Gastrocnemius medialis (tissue), 4 donors: ENCODE measurements around the gene AK8. TPM values are rescaled to one million over a fixed set of nuclear protein-coding genes. Genes with fewer than 3 reads are reported as not detected.
"Not testable (repeated sequence)": the region's sequence is repeated elsewhere in the genome, so short reads cannot be mapped to it uniquely, and the experiment has no call there.

Experiments
- ATAC-seq, 2 donors: fragments of 150-250 bp; one replicate each; pipeline ENCODE4 v1.9.1; 2016
- DNase-seq, 2 donors: peaks; one replicate each; pipeline ENCODE4 v3.0.0-alpha.2; 2019
- H3K27ac ChIP-seq, 4 donors: fragments of 200-600 bp; sonication (generic); 1 replicate in 1 of 4; 2 replicates in 3 of 4; pipeline ENCODE4 v1.5.1; 2016 to 2018; ENCODE audit warnings: mild to moderate bottlenecking in 2 of 4, moderate library complexity in 1 of 4
- H3K27me3 ChIP-seq, 3 donors: fragments of 200-600 bp; sonication (generic) in 2 of 3; 1 replicate in 1 of 3; 2 replicates in 2 of 3; pipeline versions ENCODE4 v1.5.1 to v1.6.0; 2016 to 2019; ENCODE audit warnings: mild to moderate bottlenecking in 1 of 3, moderate library complexity in 1 of 3
- H3K36me3 ChIP-seq, 2 donors: fragments of 200-600 bp; sonication (generic) in 1 of 2; one replicate each; pipeline ENCODE4 v1.5.1; 2017 to 2018
- H3K4me1 ChIP-seq, 2 donors: fragments of 200-600 bp; sonication (generic) in 1 of 2; one replicate each; pipeline ENCODE4 v1.5.1; 2016 to 2017; ENCODE audit warnings: mild to moderate bottlenecking in 2 of 2
- H3K4me3 ChIP-seq, 4 donors: fragments of 200-600 bp; sonication (generic) in 3 of 4; 1 replicate in 1 of 4; 2 replicates in 3 of 4; pipeline ENCODE4 v1.5.1; 2016 to 2019; ENCODE audit warnings: mild to moderate bottlenecking in 2 of 4
- H3K9me3 ChIP-seq, 3 donors: fragments of 200-600 bp; sonication (generic) in 2 of 3; 1 replicate in 1 of 3; 2 replicates in 2 of 3; pipeline ENCODE4 v1.5.1; 2016 to 2019
- CTCF ChIP-seq, 5 experiments: fragments of 450-650 bp in 3 of 5; fragments of 200-600 bp in 2 of 5; sonication (generic) in 2 of 5; IDR thresholded peaks in 4 of 5; conservative IDR thresholded peaks in 1 of 5; 1 replicate in 4 of 5; 2 replicates in 1 of 5; pipeline ENCODE4 v1.5.1; 2016 to 2019; ENCODE audit warnings: antibody characterized with exemption in 5 of 5, mild to moderate bottlenecking in 3 of 5, moderate library complexity in 3 of 5
- POLR2A ChIP-seq, 2 donors: fragments of 450-650 bp; IDR thresholded peaks; one replicate each; pipeline ENCODE4 v1.6.1; 2017; ENCODE audit warnings: antibody characterized with exemption in 2 of 2, mild to moderate bottlenecking in 2 of 2, moderate library complexity in 2 of 2
- in situ Hi-C, 4 donors: fragments of 200-750 bp; cut with MboI; loops; one replicate each; pipeline versions ENCODE4 v1.15.0 to v1.8.0; 2017; ENCODE audit warnings: low sequenced_read_pairs in 4 of 4
- intact Hi-C: fragments of 100-400 bp; cut with DNase I; formaldehyde crosslinking; loops from one replicate; pipeline ENCODE4 v1.15.1; 2023; ENCODE audit warnings: low total_unique reads
- total RNA-seq, 4 donors: library from RNA; depleted of rRNA; stranded (reverse); fragments of >200 nt; gene quantifications; one replicate each; pipeline versions ENCODE4 v1.1.0 to v1.2.3, GENCODE V29; 2016

Gene AK8
- total RNA-seq, 4 donors from 2014 or later = not detected

GRCh38 chr9:132711846-132712245 is 166.2 kb downstream of the AK8 start:
- Histone ChIP-seq H3K36me3 (no peaks in the 10 kb centered on the region), H3K4me1 (no peaks in the 10 kb centered on the region), H3K9me3 (no peaks in the 10 kb centered on the region), H3K4me3 (no peak overlapping the region), H3K27me3 (peaks cover 0 to 4% (median 1%) of the 10 kb centered on the region in 3 donors), H3K27ac (no peak overlapping the region)
- TF ChIP-seq POLR2A (IDR thresholded peaks at IDR 0.05) (no peak), CTCF (IDR thresholded peaks at IDR 0.05 in 4 of 5, conservative IDR thresholded peaks at IDR 0.05 in 1 of 5) (no peak)
- intact Hi-C loops (no loop called here), in situ Hi-C loops (no loop called here)
- no peak for DNase-seq
- no peak for ATAC-seq

GRCh38 chr9:132711152-132711551 is 166.9 kb downstream of the AK8 start:
- ATAC-seq, in situ Hi-C loops: not testable (repeated sequence)

GRCh38 chr9:132710333-132710732 is 167.8 kb downstream of the AK8 start:
- Histone ChIP-seq H3K27ac (no peak overlapping the region), H3K4me1 (no peaks in the 10 kb centered on the region), H3K36me3 (no peaks in the 10 kb centered on the region), H3K4me3 (no peak overlapping the region), H3K9me3 (no peaks in the 10 kb centered on the region), H3K27me3 (peaks cover 0 to 3% (median 0%) of the 10 kb centered on the region in 3 donors)
- no peak for ATAC-seq
- DNase-seq = no peak
- intact Hi-C loops = no loop called here
- in situ Hi-C loops = no loop called here
- TF ChIP-seq CTCF (IDR thresholded peaks at IDR 0.05 in 4 of 5, conservative IDR thresholded peaks at IDR 0.05 in 1 of 5) (no peak), POLR2A (IDR thresholded peaks at IDR 0.05) (no peak)

More at GRCh38 chr9:132711152-132711551, 166.9 kb downstream of the AK8 start:
- intact Hi-C loops, H3K36me3 ChIP-seq, H3K4me1 ChIP-seq, H3K27ac ChIP-seq, H3K27me3 ChIP-seq, DNase-seq, H3K9me3 ChIP-seq, H3K4me3 ChIP-seq: not testable (repeated sequence)

GRCh38 chr9:132708769-132709430 is 169.2 kb downstream of the AK8 start:
- Histone ChIP-seq H3K4me1 (no peaks in the 10 kb centered on the region), H3K36me3 (no peaks in the 10 kb centered on the region), H3K27me3 (peaks cover 0 to 3% (median 0%) of the 10 kb centered on the region in 3 donors), H3K9me3 (no peaks in the 10 kb centered on the region), H3K27ac (no peak overlapping the region), H3K4me3 (no peak overlapping the region)
- ATAC-seq = no peak
- intact Hi-C loops = no loop called here
- TF ChIP-seq CTCF (IDR thresholded peaks at IDR 0.05 in 4 of 5, conservative IDR thresholded peaks at IDR 0.05 in 1 of 5) = no peak
- TF ChIP-seq POLR2A (IDR thresholded peaks at IDR 0.05) = no peak
- in situ Hi-C loops = no loop called here
- DNase-seq = no peak

- H3K4me1 ChIP-seq = no peaks in the 10 kb centered on the region
- H3K27me3 ChIP-seq = peaks cover 0 to 3% (median 0%) of the 10 kb centered on the region in 3 donors
- DNase-seq (no peak), ATAC-seq (no peak)
- no peak for TF ChIP-seq POLR2A (IDR thresholded peaks at IDR 0.05)
- TF ChIP-seq CTCF (IDR thresholded peaks at IDR 0.05 in 4 of 5, conservative IDR thresholded peaks at IDR 0.05 in 1 of 5) = no peak
- no peaks in the 10 kb centered on the region for H3K9me3 ChIP-seq
- H3K36me3 ChIP-seq = no peaks in the 10 kb centered on the region
- in situ Hi-C loops (no loop called here), intact Hi-C loops (no loop called here)
- no peak overlapping the region for H3K27ac ChIP-seq
- no peak overlapping the region for H3K4me3 ChIP-seq
Observed at GRCh38 chr9:132708239-132708638, 169.8 kb downstream of the AK8 start.
